ENCODE data around the gene SCP2D1.

SCP2D1 gene

DNA sequence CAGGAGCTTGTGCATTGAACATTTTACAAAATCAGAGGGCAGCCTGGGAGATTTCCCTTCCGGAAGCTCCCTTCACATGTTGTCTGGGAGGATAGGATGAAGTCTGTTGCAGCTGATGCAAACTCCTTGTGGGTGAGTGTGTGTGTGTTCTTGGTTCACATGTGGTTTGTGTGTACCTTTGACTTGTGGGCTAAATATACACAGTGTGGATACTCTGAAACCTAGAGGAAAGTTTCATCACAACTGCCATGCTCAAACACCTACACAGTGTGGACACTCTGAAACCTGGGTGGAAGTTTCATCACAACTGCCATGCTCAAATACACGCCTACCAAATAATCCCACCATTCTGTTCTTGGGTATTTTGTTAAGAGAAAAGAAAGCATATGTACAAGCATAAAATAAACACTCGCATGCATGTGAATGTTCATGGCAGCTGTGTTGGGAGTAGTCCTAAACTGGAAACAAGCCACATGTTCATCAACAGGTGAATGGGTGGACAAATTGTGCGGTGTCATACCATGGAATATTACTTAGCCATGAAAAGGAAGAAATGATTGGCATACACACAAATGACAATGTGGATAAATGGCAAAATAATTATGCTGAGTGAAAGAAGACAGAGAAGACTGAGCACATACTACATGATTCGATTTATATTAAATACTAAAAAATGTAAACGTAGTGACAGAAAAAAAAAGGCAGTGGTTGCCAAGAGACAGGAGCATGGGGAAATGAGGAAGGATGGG, 1.8 kb downstream of the SCP2D1 start:
- no peak for DNase-seq

DNA sequence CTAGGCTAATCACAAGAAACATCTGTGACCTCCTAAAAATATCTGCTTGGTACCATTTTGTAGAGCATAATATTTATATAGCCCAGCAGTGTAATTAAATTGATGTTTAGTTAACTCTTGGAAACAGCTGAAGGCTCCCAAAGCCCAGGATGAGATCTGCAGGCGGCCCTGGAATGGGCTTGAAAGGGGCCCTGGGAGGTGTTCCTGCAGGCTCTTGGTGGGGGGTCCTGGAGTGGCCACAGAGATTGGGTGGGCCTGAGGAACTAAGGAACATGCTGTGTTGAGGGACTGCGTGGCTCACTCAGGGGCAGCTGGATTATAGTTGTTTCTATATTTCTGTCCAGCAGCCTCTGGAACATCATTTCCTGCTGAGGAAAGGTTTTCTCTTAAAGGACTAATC, 9.2 kb downstream of the SCP2D1 start:
- no peak for DNase-seq

DNA sequence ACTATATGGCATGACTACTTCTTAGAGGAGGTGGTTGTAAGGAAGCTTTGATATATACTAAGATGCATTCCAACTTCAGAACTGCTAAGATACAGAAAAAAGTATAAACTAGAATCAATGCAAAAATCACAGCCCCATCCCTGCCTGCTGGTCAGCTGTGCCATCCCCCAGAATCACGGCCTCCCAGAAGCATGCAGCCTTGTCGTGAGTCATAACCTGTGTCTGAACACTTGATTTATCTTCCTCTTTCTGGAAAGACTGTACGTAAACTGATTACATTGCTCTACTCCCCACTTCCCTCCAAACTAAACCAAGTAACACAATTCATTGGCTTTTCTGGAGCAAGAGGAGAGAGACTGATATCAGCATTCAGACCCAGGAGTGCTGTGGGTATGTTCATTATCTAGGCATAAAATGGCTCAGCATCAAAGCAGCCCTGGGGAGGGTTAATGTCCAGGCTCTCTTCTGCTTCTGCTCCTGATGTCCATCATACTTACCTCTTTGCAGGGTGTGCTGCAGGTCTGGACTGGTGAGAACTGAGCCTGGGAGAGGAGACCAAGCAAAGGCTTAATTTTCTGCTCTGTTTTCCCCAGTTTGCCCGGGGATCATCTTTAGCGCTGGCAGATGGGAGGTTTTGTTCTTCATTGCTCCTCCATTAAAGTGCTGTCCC, 18.4 kb downstream of the SCP2D1 start:
- no peak for DNase-seq

DNA sequence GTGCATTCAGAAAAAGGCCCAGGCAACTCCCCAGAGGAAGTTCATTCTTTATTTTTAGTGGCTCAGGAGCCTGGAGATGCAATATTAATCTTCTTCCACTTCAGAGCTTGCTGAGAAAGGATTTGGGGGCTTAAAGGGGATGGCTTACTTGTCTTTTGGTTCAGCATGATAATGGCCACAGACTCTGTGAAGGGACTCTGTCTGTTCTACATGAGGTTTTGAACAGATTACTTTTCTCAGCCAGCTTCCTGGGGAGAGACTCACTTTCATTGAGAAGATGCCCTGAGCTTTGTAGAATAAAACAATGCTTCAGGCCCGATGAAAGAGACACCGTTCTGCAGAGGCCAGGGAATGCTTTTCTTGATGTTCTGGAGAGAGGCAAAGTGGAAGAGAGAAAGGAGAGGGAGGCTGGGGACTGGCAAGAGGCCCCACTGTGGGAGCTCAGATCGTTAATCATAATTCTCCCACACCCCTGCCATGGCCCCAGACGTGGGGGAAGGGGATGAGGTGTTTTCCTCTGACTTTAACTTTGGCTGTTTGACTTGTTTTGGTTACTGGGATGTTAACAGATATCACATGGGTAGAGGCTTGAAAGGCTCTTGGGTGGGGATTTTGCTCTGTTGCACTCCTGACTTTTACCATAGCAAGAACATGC, 19.1 kb downstream of the SCP2D1 start:
- no peak for DNase-seq

DNA sequence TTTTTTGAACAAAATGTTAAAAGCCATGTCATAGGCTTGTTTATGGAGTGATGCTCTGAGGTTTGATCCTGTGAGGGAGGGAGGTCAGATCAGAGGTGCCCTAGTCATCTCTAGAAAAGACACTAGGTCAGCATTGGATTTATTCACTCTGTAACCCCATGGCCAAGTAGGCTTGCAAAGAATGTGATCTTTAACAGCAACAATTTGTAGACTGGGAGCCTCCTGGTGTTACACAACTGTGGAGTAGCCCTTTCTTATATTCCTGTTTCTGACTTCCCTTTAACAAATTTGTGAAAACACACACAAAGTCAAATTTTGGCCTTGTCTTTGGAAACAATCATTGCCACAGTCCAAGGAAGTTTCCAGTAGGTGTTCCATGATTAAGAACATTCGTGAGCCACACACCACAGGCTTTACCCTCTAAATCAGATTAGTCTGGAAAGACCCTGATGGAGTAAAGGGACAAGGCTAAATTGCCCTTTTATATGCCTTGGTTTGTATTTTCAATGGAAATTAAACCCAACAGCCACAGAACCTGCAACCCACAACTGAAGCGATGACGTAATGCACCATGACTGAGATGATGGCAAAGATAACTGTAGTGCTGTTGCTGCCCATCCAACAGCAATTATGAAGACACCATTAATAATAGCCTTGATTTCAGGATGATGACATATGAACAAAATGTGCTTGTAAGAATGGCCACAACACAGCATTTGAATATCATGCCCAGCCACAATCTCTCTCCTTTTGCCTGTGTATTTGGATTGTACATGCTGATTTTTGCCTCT, 22.1 kb downstream of the SCP2D1 start:
- no peak for DNase-seq

DNA sequence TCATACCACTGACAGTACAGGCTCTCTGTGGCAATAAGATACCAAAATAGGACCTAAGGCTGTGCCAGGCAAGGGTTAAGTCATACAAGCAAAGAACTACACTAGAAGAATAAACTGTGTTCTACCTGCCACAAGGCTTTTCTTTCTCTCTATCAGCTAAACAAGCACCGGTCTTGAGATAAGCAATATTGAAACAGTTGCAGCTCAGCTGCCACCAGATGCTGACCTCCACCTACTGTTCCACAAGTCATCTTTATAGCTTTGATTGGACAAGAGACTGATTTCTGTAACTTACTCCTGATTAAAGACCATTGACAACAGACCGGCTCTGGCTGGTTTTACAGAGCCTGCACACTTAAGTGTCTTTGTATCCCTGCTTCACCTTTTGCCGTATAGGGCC, 24.1 kb downstream of the SCP2D1 start:
- no peak for DNase-seq

DNA sequence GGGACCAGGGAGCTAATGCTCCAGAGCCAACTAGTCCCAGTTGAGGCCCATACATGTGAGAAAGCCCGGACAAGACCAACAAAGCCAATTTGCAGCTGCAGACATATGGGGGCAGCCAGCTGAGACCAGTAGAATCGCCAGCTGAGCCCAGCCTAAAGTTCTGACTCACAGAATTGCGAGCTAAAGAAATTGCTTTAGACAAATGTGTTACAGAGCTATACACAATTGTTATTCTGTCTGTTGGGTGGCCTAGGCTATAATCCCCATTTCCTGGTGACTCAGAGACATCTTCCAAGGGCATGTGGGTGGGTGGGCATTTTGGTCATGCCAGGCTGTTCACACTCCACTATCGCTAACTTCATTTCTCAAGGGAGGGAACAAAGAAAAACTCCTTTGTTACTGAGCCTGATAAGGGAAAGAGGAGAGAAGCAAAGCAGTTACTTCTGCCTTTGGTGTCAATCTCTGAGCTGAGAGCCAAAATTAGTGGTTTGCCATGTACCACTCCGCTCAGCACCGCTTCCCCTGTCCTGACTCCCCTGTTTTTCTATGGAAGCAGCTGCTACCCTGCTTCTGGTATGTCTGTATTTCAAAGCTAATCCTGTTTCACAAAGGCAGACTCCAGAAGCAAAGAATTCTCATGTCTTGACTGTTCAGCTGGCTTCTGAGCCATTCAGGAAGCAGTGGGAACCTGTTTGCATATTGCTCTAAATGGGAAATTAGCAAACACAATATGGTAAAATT, 26.1 kb downstream of the SCP2D1 start:
- no peak for DNase-seq

DNA sequence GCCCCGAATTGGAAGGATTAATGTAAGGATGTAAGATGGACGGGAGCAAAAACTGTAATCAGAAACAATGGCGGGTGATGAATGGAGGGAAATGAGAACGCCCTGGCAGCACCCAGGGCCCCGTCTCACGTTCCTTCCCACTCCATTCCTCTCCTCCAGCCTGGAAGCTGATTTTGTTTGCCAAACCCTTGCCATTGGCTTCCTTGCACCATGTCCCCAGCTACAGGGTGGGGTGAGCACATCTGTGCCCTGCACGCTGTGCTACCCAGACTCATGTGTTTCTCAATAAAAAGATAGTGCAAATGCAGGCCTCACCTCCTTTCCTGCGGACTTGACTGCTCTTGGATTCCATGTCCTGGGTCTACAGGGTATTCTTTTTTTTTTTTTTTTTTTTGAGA, 26.7 kb downstream of the SCP2D1 start:
- no peak for DNase-seq

DNA sequence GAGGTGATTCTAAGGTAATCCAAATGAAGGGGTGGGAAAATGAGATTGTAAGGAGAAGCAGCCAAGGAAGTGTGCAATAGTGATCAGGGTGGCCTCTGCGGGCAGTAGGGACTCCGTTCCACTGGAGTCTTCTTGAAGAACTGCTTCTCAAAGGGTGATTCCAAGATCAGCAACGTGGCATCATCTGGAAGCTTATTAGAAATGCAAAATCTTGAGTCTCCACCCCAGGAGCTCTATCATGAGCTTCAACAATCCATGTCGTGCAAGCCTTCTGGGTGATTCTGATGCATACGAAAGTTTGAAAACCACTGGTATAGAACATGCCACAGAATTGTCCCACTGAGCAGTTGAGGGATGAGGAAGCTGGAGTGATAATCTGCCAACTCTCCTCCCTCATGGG, 31.4 kb downstream of the SCP2D1 start:
- DNase-seq = no peak

DNA sequence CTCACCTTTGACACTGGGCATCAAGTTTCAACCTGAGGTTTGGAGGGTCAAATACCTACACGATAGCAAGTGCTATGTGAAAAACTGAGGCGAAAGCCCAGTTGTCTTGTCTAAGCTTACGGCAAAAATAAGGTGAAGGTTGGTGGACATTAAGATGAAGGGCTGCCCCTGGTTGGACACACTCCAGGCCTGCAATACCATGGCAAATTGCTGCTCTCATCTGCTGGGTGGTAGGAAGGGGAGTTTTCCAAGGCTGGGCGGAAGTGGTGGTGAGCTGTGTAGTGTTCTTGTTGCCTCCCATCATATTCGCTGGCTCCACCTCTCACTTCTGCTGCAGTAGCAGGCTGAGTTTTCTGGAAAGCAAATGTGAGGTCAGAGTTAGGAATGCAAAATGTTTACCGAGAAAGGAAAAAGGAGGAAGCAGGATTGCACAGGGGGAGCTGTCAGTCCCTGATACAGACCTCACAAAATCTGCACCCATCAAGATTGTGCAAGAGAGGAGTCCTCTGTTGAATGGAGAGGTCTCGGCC, 33.7 kb downstream of the SCP2D1 start:
- DNase-seq = no peak

DNA sequence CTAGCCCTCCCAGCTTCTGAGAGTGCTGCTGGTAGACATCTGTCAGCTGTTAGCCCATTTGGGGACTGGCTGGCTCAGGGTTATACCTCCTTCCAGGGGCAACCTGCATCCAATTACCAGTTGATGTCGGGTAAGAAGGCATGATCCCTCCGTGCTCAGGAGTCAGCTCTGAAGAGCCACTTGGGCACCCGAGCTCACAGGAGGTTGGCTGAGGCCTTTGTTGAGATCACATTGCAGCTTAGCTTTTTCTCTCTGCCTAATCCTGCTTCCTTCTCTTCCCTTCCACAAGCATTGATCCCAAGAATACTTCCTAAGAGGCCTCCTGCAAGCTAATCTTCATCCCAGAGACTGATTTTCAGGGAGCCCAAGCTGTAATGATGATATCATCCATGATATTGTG, 35.5 kb downstream of the SCP2D1 start:
- no peak for DNase-seq

DNA sequence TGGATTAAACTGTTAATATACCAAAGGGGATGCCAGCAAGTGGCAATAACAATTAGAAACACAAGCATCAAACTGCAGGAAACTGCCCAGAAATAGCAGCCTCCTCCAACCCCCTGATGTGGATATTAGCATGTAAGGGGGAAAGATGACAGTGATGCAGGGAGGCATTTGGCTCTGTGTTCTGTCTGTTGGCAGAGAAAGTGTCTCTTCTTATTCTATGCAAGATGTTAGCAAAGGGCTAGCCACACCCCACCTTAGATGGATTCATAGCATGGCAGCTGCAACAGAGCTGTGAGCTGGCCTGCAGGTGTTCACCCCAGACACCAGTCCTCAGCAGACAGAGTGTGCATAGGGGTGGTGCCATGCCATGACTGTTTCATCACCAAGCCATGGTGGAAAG, 38.0 kb downstream of the SCP2D1 start:
- no peak for DNase-seq

DNA sequence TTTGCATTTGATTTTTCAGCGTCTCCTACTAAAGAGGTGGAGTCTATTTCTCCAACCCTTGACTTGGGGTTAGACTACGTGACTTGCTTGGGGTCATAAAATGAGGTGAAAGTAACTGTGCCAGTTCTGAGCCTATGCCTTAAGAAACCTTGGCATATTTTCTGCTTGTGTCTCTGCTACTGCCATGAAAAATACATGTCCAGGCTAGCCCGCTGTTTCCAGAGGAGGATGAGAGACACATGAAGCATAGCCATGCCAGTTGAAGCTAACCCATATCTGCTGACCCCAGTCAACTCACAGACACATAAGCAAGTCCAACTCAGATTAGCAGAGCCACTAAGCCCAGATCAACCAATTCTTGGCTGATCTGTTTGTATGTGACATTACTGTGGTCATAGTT, 38.7 kb downstream of the SCP2D1 start:
- DNase-seq = no peak

DNA sequence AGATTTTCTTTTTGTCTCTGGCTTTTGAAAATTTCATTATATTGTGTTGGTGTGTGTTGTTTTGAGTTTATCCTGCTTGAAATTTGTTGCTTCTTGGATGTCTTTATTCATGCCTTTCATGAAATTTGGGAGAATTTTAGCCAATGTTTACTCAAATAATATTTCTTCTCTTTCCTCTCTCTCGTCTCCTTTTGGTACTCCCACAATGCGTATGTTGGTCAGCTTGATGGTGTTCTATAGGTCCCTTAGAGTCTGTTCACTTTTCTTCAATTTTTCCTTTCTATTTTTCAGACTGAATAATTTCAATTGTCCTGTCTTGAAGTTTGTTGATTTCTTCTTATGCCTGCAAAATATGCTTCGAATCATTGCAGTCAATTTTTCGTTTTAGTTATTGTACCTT, 39.6 kb downstream of the SCP2D1 start:
- no peak for DNase-seq

DNA sequence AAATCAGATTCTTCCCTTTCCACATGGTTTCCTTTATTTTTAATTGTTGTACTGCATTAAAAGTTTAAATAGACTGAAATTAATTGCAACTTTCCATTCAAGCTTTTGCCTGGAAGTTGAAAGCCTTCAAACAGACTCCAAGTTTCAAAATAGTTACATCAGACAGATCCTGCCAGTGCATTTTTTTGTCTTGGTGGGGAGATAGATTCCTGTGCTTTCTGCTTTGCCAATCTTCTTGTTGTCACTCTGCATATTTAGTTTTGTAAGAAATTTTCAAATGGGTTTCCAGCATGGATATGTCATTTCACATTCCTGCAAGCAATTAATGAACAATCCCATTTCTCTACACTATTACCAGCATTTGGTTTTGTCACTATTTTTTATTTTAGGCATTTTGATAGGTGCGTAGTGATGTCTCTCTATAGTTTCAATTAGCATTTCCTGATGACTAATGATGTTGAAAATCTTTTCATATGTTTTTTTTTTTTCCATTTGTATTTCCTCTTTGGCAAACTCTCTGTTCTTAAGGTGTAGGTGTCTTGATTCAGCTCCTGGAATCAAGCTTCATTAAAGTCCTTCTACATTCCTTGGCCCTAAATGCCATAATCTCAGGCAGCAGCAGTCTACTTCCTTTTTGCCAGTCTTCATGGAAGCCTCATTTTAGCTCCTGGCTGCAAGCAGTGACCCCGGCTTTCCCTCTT, 40.5 kb downstream of the SCP2D1 start:
- no peak for DNase-seq

DNA sequence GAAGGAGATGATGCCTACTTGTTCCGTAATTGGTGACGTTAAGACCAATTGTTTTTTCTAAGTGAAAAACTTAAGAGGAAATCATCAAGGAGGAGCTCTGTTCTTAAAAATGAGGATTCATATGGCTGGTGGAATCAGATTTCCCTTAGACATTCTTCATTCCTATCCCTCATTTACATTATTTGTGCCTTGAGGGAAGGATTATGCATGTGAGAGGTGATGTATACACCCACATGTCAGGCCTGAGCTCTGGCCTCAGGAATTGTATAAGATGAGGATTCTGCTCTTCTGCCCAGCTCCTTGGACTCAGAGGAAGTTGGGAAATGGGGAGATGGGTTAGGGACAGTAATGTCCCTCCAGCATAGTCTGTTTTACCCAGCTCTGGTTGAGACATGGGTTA, 42.3 kb downstream of the SCP2D1 start:
- DNase-seq = no peak

DNA sequence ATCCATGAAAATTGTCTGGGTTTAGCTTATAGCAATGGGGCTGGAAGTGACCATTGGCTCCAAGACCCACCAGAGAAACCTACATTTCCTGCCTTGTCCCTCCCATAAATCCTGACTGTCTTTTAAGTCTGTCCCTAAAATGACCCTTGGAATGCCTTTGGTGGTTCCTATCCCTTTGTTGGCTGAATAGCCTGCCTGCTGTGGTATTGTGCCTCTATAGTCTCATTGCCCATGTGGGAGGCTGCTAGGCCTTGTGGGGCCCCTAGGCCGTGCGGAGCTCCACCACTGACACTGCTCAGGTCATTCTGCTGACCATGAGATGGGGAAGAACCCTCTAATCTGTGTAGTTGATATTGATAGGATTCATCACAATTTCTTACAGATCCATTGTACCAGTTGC, 43.3 kb downstream of the SCP2D1 start:
- no peak for DNase-seq

DNA sequence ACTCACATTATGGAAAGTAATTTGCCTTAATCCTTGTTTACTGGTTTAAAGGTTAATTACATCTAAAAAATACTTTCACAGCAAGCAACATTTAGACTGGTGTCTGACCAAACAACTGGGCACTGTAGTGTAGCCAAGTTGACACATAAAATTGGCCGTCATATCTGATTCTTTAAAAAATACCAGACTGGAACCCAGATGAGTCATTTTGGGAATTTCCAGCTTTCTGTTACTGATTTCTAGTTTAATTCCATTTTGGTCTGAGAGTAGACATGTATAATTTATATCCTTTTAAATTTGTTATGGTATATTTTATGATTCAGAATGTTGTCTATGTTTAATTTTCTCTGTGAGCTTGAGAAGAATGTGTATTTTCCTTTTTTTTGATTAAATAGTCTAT, 44.1 kb downstream of the SCP2D1 start:
- no peak for DNase-seq

DNA sequence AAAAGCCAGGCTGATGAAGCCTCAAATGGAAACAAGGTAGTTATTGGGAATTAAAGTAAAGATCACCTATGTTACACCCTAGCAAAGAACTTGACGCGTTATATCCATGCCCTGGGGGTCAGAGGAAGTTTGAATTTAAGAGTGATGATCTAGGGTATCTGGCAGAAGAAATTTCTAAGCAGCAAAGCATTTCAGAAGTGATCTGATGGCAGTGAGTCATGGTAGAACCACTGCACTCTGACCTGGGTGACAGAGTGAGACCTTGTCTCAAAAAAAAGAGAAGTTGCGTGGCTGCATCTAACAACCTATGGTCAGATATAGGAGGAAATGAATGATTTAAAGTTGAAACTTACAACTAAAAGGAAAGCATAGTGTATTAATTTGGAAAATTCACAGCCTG, 45.2 kb downstream of the SCP2D1 start:
- DNase-seq = no peak
